Naive thymus-derived CD8-positive, alpha-beta T cell (primary cell): ENCODE measurements around the gene OSBPL2. TPM values are rescaled to one million over a fixed set of nuclear protein-coding genes. Genes with fewer than 3 reads are reported as not detected.

Experiments
- ATAC-seq, 2 donors: fragments of 150-1000 bp; cut with Tn5 transposase in 1 of 2; sonication (Bioruptor Pico), chemical (Tn5 transposase) in 1 of 2; 1 replicate in 1 of 2; 2 replicates in 1 of 2; pipeline ENCODE4 v1.10.0; 2021; ENCODE audit warnings: mild to moderate bottlenecking in 2 of 2, moderate library complexity in 2 of 2
- POLR2A ChIA-PET: fragments of 350-600 bp; sonication (Branson Sonifier 250); formaldehyde crosslinking; loops from one replicate; lab custom pipeline; 2021; ENCODE audit warnings: antibody characterized with exemption; lab: Charles Lee
- DNase-seq, 10 donors: peaks; one replicate each; pipeline versions ENCODE4 v3.0.0 to v3.0.0-alpha.2; 2020 to 2022
- H3K27ac Mint-ChIP-seq, 10 donors: one replicate each; pipeline ENCODE4 v1.8.0; 2020 to 2022; ENCODE audit warnings: mild to moderate bottlenecking in 10 of 10, mixed read lengths in 10 of 10, moderate library complexity in 4 of 10, inconsistent platforms in 1 of 10
- H3K27me3 Mint-ChIP-seq, 5 donors: one replicate each; pipeline ENCODE4 v1.8.0; 2021 to 2022; ENCODE audit warnings: mixed read lengths in 5 of 5
- H3K36me3 Mint-ChIP-seq, 3 donors: one replicate each; pipeline ENCODE4 v1.8.0; 2020 to 2022; ENCODE audit warnings: mixed read lengths in 3 of 3, mild to moderate bottlenecking in 2 of 3, inconsistent platforms in 1 of 3
- H3K4me1 Mint-ChIP-seq, 4 donors: one replicate each; pipeline ENCODE4 v1.8.0; 2021 to 2022; ENCODE audit warnings: mixed read lengths in 4 of 4
- H3K4me3 Mint-ChIP-seq, 10 donors: one replicate each; pipeline ENCODE4 v1.8.0; 2020 to 2022; ENCODE audit warnings: mild to moderate bottlenecking in 10 of 10, mixed read lengths in 10 of 10, moderate library complexity in 6 of 10, inconsistent platforms in 1 of 10
- H3K9me3 Mint-ChIP-seq, 9 donors: one replicate each; pipeline ENCODE4 v1.8.0; 2020 to 2022; ENCODE audit warnings: mixed read lengths in 9 of 9, mild to moderate bottlenecking in 3 of 9, inconsistent platforms in 1 of 9, moderate library complexity in 1 of 9
- polyA plus RNA-seq, 3 donors: library from polyadenylated mRNA; unstranded; fragments of 300-500 nt; fragmentation: Illumina TruSeq; gene quantifications; one replicate each; pipeline ENCODE4 v1.2.3, GENCODE V29; 2021
- total RNA-seq, 8 experiments: library from RNA in 2 of 8; stranded (reverse) in 2 of 8; gene quantifications; one replicate each; pipeline ENCODE4 v1.2.3 and lab custom pipeline; 2021 to 2026

Gene OSBPL2
- total and polyA plus RNA-seq, 5 experiments from 2014 or later: 15.4 to 74.5 (median 22.1) TPM

GRCh38 chr20:62219101-62219991 lies 19.0 kb upstream of the OSBPL2 start:
- Mint-ChIP-seq H3K36me3 (peaks cover 0 to 2% (median 0%) of the 10 kb centered on the region in 3 donors), H3K27me3 (peaks cover 2 to 70% (median 34%) of the 10 kb centered on the region in 5 donors), H3K4me3 (peak overlapping the region in 9 of 10 donors; percentile 12 to 75 (median 47)), H3K4me1 (peaks cover 3 to 8% (median 3%) of the 10 kb centered on the region in 4 donors), H3K9me3 (no peaks in the 10 kb centered on the region), H3K27ac (no peak overlapping the region)
- DNase-seq (no peak), ATAC-seq (peak; percentile 48 to 55)
- POLR2A ChIA-PET: no interaction called here

GRCh38 chr20:62219992-62220665 lies 18.2 kb upstream of the OSBPL2 start, which contains the start of gene HRH3:
HRH3 (minus strand) TSS chr20:62220278; CDS start chr20:62219970, 308 bp downstream.
- Mint-ChIP-seq H3K27me3 (peaks cover 6 to 71% (median 39%) of the 10 kb centered on the region in 5 donors), H3K4me1 (peaks cover 3 to 8% (median 4%) of the 10 kb centered on the region in 4 donors), H3K36me3 (peaks cover 0 to 2% (median 0%) of the 10 kb centered on the region in 3 donors), H3K27ac (peak within 1 kb of the TSS in 1 of 10 donors; percentile 81), H3K9me3 (no peaks in the 10 kb centered on the region), H3K4me3 (peak within 1 kb of the TSS; percentile 31 to 75 (median 59))
- POLR2A ChIA-PET: no interaction called here
- peak in 8 of 10 donors; percentile 17 to 63 (median 44) for DNase-seq
- peak; percentile 82 to 88 for ATAC-seq

GRCh38 chr20:62220666-62221568 lies 17.4 kb upstream of the OSBPL2 start:
- Mint-ChIP-seq H3K27ac (peak overlapping the region in 1 of 10 donors; percentile 81), H3K36me3 (peaks cover 0 to 2% (median 0%) of the 10 kb centered on the region in 3 donors), H3K9me3 (no peaks in the 10 kb centered on the region), H3K4me1 (peaks cover 3 to 8% (median 4%) of the 10 kb centered on the region in 4 donors), H3K27me3 (peaks cover 6 to 73% (median 44%) of the 10 kb centered on the region in 5 donors), H3K4me3 (peak overlapping the region in 8 of 10 donors; percentile 27 to 67 (median 46))
- POLR2A ChIA-PET: no interaction called here
- no peak for ATAC-seq
- no peak for DNase-seq

GRCh38 chr20:62222266-62222850 lies 16.0 kb upstream of the OSBPL2 start:
- Mint-ChIP-seq H3K4me3 (no peak overlapping the region), H3K4me1 (peaks cover 3 to 8% (median 4%) of the 10 kb centered on the region in 4 donors), H3K27ac (no peak overlapping the region), H3K9me3 (no peaks in the 10 kb centered on the region), H3K36me3 (peaks cover 0 to 2% (median 0%) of the 10 kb centered on the region in 3 donors), H3K27me3 (peaks cover 8 to 72% (median 43%) of the 10 kb centered on the region in 5 donors)
- ATAC-seq (no peak), DNase-seq (no peak)
- POLR2A ChIA-PET: no interaction called here

GRCh38 chr20:62222972-62223371 lies 15.3 kb upstream of the OSBPL2 start:
- POLR2A ChIA-PET: no interaction called here
- Mint-ChIP-seq H3K4me1 (peaks cover 3 to 8% (median 4%) of the 10 kb centered on the region in 4 donors), H3K27me3 (peaks cover 8 to 68% (median 43%) of the 10 kb centered on the region in 5 donors)

GRCh38 chr20:62223571-62223970 lies 14.8 kb upstream of the OSBPL2 start:
- no peak for ATAC-seq
- H3K36me3 Mint-ChIP-seq: peaks cover 0 to 2% (median 0%) of the 10 kb centered on the region in 3 donors
- POLR2A ChIA-PET: no interaction called here
- H3K27me3 Mint-ChIP-seq: peaks cover 8 to 65% (median 43%) of the 10 kb centered on the region in 5 donors
- H3K4me1 Mint-ChIP-seq: peaks cover 3 to 8% (median 5%) of the 10 kb centered on the region in 4 donors
- no peak for DNase-seq
- H3K4me3 Mint-ChIP-seq: no peak overlapping the region
- no peaks in the 10 kb centered on the region for H3K9me3 Mint-ChIP-seq
- H3K27ac Mint-ChIP-seq: no peak overlapping the region

More at GRCh38 chr20:62222972-62223371, 15.3 kb upstream of the OSBPL2 start:
- Mint-ChIP-seq H3K27ac (no peak overlapping the region), H3K9me3 (no peaks in the 10 kb centered on the region), H3K36me3 (peaks cover 0 to 2% (median 0%) of the 10 kb centered on the region in 3 donors), H3K4me3 (no peak overlapping the region)
- ATAC-seq (no peak), DNase-seq (no peak)

GRCh38 chr20:62224113-62224855 lies 14.0 kb upstream of the OSBPL2 start:
- Mint-ChIP-seq H3K9me3 (no peaks in the 10 kb centered on the region), H3K27me3 (peaks cover 8 to 58% (median 36%) of the 10 kb centered on the region in 5 donors), H3K4me3 (peak overlapping the region in 1 of 10 donors; percentile 36), H3K36me3 (peaks cover 0 to 2% (median 0%) of the 10 kb centered on the region in 3 donors), H3K27ac (peak overlapping the region in 1 of 10 donors; percentile 28), H3K4me1 (peaks cover 2 to 8% (median 5%) of the 10 kb centered on the region in 4 donors)
- DNase-seq: no peak
- no peak for ATAC-seq
- POLR2A ChIA-PET: no interaction called here

- POLR2A ChIA-PET: no interaction called here
- ATAC-seq (no peak), DNase-seq (no peak)
- Mint-ChIP-seq H3K27ac (peak overlapping the region in 1 of 10 donors; percentile 28), H3K36me3 (peaks cover 0 to 2% (median 0%) of the 10 kb centered on the region in 3 donors), H3K27me3 (peaks cover 8 to 56% (median 36%) of the 10 kb centered on the region in 5 donors), H3K9me3 (no peaks in the 10 kb centered on the region), H3K4me3 (no peak overlapping the region), H3K4me1 (peaks cover 2 to 8% (median 5%) of the 10 kb centered on the region in 4 donors)
Measured at GRCh38 chr20:62225026-62225425, 13.3 kb upstream of the OSBPL2 start.

- POLR2A ChIA-PET: no interaction called here
- DNase-seq: no peak
- H3K36me3 Mint-ChIP-seq: peaks cover 0 to 2% (median 0%) of the 10 kb centered on the region in 3 donors
- peaks cover 1 to 5% (median 3%) of the 10 kb centered on the region in 4 donors for H3K4me1 Mint-ChIP-seq
- no peaks in the 10 kb centered on the region for H3K9me3 Mint-ChIP-seq
- H3K27me3 Mint-ChIP-seq: peaks cover 7 to 52% (median 35%) of the 10 kb centered on the region in 5 donors
- H3K27ac Mint-ChIP-seq: no peak overlapping the region
- H3K4me3 Mint-ChIP-seq: no peak overlapping the region
- no peak for ATAC-seq
Measured at GRCh38 chr20:62225820-62226635, 12.3 kb upstream of the OSBPL2 start.

GRCh38 chr20:62226707-62227590 lies 11.4 kb upstream of the OSBPL2 start:
- POLR2A ChIA-PET: no interaction called here
- peaks cover 0 to 5% (median 0%) of the 10 kb centered on the region in 4 donors for H3K4me1 Mint-ChIP-seq
- no peaks in the 10 kb centered on the region for H3K36me3 Mint-ChIP-seq
- ATAC-seq (no peak), DNase-seq (no peak)
- no peaks in the 10 kb centered on the region for H3K9me3 Mint-ChIP-seq
- peaks cover 6 to 44% (median 28%) of the 10 kb centered on the region in 5 donors for H3K27me3 Mint-ChIP-seq
- H3K27ac Mint-ChIP-seq: no peak overlapping the region
- H3K4me3 Mint-ChIP-seq: no peak overlapping the region
